Type B pancreatic cell (in vitro differentiated cells): ENCODE measurements around the gene FTMT. TPM values are rescaled to one million over a fixed set of nuclear protein-coding genes. Genes with fewer than 3 reads are reported as not detected.

Experiments used
- DNase-seq: peaks from one replicate; pipeline ENCODE4 v3.0.0; 2021; ENCODE audit warnings: mixed read lengths; ENCODE audit not compliant: unreplicated experiment; ENCODE audit errors: extremely low spot score
- H3K27ac Mint-ChIP-seq: 2 replicates; pipeline ENCODE4 v1.8.0; 2021; ENCODE audit warnings: mild to moderate bottlenecking, mixed read lengths
- H3K27me3 Mint-ChIP-seq: 2 replicates; pipeline ENCODE4 v1.8.0; 2021; ENCODE audit warnings: mixed read lengths
- H3K36me3 Mint-ChIP-seq: 2 replicates; pipeline ENCODE4 v1.8.0; 2021; ENCODE audit warnings: mixed read lengths
- H3K4me1 Mint-ChIP-seq: one replicate; pipeline ENCODE4 v1.8.0; 2021; ENCODE audit warnings: mixed read lengths; ENCODE audit not compliant: unreplicated experiment
- H3K4me3 Mint-ChIP-seq: 2 replicates; pipeline ENCODE4 v1.8.0; 2021; ENCODE audit warnings: mild to moderate bottlenecking, mixed read lengths
- H3K9me3 Mint-ChIP-seq: 2 replicates; pipeline ENCODE4 v1.8.0; 2021; ENCODE audit warnings: mixed read lengths
- CTCF ChIP-seq: fragments of 200-600 bp; sonication (generic); conservative IDR thresholded peaks from 2 replicates; pipeline ENCODE4 v1.5.0; 2021; ENCODE audit warnings: antibody characterized with exemption, mild to moderate bottlenecking
- total RNA-seq: library from RNA; stranded (reverse); gene quantifications from 2 replicates; pipeline ENCODE4 v1.2.1, GENCODE V29; 2021; ENCODE audit warnings: low replicate concordance

The FTMT gene
- total RNA-seq, 1 donor from 2014 or later, result not detected

GRCh38 chr5:121863753-121864285 is 12.1 kb downstream of the FTMT start:
- Mint-ChIP-seq H3K9me3 (no peaks in the 10 kb centered on the region), H3K27me3 (no peaks in the 10 kb centered on the region), H3K36me3 (no peaks in the 10 kb centered on the region), H3K4me1 (no peaks in the 10 kb centered on the region), H3K4me3 (no peak overlapping the region), H3K27ac (no peak overlapping the region)
- no peak for DNase-seq
- TF ChIP-seq CTCF, result no peak

GRCh38 chr5:121867403-121867802 is 15.7 kb downstream of the FTMT start:
- no peak for DNase-seq
- Mint-ChIP-seq H3K9me3 (no peaks in the 10 kb centered on the region), H3K4me3 (no peak overlapping the region), H3K36me3 (no peaks in the 10 kb centered on the region), H3K4me1 (no peaks in the 10 kb centered on the region), H3K27ac (no peak overlapping the region), H3K27me3 (no peaks in the 10 kb centered on the region)
- no peak for TF ChIP-seq CTCF

- Mint-ChIP-seq H3K27me3 (no peaks in the 10 kb centered on the region), H3K9me3 (no peaks in the 10 kb centered on the region), H3K27ac (no peak overlapping the region), H3K36me3 (no peaks in the 10 kb centered on the region), H3K4me3 (no peak overlapping the region), H3K4me1 (no peaks in the 10 kb centered on the region)
- DNase-seq, result no peak
- TF ChIP-seq CTCF, result peak; percentile 59
These were observed 18.8 kb downstream of the FTMT start for GRCh38 chr5:121870489-121870888.

GRCh38 chr5:121872856-121873255 is 21.2 kb downstream of the FTMT start:
- H3K27ac Mint-ChIP-seq, result no peak overlapping the region
- H3K36me3 Mint-ChIP-seq, result no peaks in the 10 kb centered on the region
- H3K4me1 Mint-ChIP-seq, result no peaks in the 10 kb centered on the region
- no peak for TF ChIP-seq CTCF
- H3K9me3 Mint-ChIP-seq, result no peaks in the 10 kb centered on the region
- no peak overlapping the region for H3K4me3 Mint-ChIP-seq
- DNase-seq, result no peak
- no peaks in the 10 kb centered on the region for H3K27me3 Mint-ChIP-seq

GRCh38 chr5:121873409-121873808 is 21.7 kb downstream of the FTMT start:
- no peak for TF ChIP-seq CTCF
- Mint-ChIP-seq H3K27ac (no peak overlapping the region), H3K36me3 (no peaks in the 10 kb centered on the region), H3K4me1 (no peaks in the 10 kb centered on the region), H3K4me3 (no peak overlapping the region), H3K9me3 (no peaks in the 10 kb centered on the region), H3K27me3 (no peaks in the 10 kb centered on the region)
- no peak for DNase-seq

- Mint-ChIP-seq H3K9me3 (no peaks in the 10 kb centered on the region), H3K4me1 (no peaks in the 10 kb centered on the region), H3K27ac (no peak overlapping the region), H3K27me3 (no peaks in the 10 kb centered on the region), H3K4me3 (no peak overlapping the region), H3K36me3 (no peaks in the 10 kb centered on the region)
- TF ChIP-seq CTCF, result no peak
- no peak for DNase-seq
These were observed 33.9 kb downstream of the FTMT start for GRCh38 chr5:121885630-121886029.
